HG03469 (cell line): ENCODE data around the gene COL9A3.

Experiments
- ATAC-seq: cut with Tn5 transposase; IDR thresholded peaks from one replicate; pipeline ENCODE4 v1.9.1; 2021; ENCODE audit warnings: mild to moderate bottlenecking, moderate library complexity, moderate number of reproducible peaks; ENCODE audit not compliant: unreplicated experiment

COL9A3 gene

DNA sequence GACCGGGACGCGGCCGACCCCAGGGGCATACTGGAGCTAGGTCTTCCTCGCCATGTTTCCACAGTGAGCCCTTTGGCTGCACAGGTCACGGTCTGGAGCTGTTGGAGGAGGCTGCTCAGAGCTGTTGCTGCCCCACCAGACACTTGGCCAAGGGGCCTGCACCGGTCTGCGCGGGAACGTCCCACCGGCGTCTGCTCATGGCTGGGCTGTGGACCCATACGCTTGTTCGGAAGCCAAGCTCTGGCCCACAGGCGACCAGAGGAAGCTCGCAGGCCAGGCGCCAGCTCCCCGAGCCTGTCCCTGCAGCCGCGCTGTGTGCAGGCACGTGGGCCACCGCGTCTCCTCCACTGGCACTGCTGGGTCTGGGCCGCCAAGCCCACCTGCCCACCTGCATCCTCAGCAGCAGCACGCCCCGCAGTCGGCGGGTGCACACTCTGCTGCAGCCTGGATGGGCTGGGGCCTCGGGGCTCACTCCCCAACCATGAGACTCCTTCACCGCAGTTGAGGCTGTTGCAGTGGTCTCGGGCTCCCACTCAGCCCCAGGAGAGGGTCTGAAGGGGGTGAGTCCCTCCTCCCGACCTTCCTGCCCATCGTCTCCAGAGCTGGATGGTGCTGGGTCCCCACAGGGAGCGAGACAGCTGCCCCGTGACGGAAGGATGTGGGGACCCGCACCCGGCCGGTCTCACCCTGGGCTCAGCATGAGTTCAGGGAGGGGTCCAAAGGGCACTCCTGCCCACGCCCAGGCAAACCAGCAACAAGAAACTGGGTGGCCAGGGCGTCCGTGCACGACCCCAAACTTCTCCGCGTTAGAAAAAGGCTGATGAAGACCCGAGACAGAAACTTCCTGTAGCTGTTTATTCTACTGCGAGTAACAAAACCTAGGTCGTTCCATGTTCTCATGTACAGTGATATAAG is 60.3 kb downstream of the COL9A3 start:
- no peak for ATAC-seq

DNA sequence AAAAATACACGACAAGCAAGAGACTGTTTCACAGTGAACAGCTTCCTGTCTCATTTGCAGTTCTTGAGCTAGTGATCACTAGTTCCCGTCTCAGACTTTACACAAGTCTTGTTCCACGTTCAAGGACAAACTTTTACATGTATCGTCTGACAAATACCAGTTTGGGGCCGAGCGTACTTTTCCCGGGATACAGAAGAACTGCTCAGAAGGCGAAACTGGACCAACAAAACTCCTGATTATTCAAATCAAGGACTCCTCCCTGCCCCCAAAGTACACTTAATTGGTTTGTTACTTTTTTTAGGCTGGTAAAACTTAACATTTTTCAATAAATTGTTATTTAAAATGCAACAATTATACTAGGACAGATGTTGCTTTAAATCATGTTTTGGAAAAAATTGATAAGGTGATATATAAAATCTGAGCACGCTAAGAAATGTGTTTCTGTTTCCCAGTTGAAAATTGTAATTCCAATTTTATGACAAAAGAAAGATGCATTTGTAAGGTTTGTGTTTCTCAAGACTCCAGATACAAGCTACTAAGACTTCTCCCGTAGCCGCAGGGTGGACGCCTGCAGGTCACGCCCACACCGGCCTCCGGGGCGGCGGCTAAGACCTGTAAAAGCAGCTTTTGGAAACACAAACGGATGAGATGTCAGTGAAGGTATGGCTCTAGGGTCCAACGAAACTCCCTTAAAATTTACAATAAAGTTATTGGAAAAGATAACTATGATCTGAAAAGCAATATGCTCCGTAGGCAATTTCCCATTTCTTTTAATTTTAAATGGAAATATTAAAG is 61.6 kb downstream of the COL9A3 start:
- ATAC-seq: no peak

DNA sequence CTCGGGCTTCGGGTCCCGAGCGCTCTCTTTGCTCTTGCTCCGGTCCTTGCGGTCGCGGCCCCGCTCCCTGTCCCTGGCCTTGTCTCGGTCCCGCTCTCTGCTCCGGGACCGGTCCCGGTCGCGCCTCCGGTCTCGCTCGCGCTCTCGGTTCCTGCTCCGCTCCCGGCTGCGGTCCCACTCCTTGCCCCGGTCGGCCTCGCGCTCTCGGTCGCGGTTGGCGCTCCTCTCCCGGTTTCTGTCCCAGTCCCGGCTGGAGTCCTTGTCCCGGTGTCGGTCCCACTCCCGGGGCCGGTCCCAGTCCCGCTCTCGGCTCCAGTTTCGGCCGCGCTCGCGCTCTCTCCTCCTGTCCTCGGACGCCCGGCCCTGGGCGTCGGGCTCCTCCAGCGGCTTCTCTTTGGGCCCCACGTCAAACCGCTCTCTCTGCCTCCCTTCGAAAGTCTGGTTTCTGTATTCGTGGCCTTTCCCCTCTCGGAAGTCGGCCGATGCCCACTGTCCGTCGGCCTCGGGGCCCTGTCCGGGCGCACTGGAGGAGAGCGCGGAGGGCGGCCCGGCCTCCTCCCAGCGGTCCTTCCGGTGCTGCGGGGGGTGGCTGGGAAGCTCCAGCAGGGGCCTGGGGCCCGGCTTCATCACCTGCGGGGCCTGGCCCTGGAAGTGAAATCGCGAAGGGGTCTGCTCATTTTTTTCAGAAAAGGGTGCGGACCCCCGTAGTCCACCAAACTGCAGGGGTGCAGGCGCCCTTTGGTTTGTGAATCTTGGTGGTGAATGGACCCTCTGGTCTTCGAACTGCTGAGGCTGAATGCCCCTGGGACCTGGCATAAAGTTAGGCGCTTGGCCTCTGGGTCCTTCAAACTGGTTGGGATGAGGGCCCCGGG is 62.7 kb downstream of the COL9A3 start:
- ATAC-seq: no peak

DNA sequence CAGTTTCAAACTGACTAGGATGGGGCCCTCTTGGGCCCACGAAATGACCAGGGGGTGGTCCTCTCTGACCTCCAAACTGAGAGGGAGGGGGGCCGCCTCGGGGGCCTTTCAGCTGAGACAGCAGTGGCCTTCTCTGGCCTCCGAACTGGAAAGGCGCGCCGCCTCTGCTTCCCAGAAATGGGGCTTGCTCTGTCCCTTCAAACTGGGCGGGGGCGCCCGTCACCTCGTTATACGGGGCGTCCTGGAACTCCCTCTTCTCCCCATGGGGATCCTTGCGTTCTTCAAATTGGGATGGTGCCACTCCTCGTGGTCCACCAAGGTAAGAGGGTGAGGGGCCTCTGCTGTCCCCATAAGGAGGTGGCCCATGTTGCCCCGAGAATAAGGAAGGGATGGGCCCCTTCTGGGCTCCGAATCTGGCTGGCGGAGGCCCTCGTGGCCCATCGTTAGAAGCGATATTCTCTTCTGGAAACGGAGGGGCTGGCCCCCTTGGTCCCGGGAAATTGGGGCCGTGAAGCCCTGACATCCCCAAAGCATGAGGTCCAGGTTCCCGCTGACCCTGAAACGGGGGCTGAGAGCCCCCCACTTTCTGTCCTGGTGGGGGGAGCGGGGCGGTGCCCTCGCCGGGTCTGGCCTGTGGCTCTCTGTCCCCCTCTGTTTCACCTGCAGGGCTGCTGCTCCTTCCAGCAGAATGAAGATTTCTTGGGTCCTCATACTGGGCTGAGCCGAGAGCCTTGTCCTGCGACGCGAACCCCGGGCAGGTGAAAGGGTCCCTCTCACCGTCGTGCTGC is 63.5 kb downstream of the COL9A3 start:
- no peak for ATAC-seq

DNA sequence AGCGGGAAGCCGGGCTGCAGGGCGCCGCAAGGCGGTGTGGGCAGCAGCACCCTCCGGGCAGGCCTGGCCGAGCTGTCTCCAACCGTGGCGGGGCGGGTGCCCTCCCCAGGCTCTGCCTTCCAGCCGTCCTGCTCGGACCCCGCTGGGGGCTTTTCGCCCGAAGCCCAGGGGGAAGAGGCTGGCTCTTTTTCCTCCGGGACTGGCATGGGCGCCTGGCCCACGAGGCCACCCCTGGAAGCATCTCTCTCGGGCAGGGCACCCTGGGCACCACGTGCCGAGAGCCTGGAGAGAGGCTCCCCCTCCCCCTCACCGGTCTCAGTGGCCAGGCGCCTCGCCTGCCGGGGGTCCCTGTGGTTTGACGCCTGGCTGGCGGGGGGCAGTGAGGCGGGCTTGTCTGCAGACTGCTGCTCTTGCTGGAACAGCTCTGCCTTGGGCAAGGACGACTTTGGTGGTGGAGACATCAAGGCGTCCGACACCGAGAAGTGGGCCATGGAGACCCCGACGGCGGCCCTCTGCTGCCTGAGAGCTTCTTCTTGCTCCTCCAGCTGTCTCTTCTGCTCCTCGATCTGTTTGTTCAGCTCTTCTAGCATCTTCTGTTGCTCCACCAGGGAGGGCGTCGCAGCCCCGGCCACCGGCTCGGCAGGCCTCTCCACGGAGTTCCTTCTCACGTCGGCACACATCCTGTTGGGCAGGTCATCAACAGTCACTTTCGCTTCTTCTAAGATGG is 64.2 kb downstream of the COL9A3 start:
- ATAC-seq: no peak

DNA sequence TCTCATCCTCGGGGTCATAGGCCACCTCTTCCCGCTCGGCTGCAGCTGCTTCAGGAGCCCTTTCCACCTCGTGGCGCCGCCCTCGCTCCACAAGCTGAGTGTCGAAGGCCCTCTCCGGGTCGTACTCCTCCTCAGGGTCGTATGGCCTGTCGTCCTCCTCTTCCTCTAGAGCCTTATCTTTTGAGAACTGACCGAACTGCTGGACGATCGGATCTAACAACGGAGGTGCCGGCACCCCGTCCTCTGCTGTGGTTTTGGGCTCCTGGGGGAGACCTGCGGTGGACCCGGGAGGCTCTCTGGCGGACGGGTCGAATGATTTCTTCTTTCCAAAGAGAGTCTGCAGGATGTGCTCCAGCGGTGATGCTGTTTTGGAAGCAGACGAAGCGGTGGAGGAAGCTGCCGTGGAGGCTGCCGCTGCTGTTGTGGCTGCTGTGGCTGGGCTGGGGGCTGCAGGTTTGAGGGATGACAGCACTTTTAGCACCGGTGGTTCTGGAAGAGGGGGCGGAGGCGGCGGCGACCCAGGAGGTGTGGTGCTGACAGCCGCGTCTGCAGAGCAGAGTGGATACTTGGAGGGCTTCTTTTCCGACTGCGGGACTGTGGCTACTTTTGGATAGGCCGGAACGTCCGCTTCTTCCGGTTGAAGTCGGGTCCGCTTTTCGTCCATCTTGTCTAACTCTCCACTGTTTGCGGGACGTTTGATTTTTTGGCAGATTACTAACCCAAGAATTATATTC is 65.0 kb downstream of the COL9A3 start:
- no peak for ATAC-seq

DNA sequence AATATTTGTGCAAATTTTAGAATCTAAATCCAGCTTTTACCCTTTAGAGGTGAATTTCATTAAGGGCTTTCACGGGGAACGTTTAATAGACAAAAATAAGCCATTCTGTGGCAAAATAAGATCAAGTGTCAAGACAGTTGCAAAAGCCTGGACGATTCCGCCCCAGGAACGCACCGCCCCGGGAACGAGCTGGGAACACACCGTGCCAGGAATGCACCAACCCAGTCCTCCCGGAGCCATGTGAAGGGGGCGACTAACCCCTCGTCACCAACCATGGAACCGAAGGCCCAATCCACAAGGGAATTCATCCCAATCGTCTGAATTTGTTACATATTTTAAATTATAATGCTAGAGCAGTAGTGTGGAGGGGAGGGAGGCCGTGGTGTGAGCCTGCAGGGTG is 65.6 kb downstream of the COL9A3 start:
- ATAC-seq: no peak

DNA sequence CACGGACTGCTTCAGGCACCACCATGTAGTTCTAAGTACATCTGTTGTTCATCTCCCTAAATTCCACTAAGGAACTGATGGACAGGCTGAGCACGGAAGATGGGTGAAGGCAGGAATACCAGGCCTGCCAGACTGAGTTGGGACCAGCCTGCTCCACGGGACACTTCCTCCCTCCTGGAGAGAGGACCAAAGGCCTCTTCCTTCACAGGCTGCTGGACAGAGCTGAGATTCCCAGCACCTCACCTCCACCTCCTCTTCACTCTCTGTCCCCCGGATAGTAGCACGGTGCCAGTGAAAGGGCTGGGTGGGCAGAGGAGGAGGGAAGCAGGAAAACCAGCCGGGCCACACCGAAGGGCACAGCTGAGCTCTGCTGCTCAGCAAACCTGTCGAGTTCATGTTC is 67.7 kb downstream of the COL9A3 start:
- no peak for ATAC-seq

DNA sequence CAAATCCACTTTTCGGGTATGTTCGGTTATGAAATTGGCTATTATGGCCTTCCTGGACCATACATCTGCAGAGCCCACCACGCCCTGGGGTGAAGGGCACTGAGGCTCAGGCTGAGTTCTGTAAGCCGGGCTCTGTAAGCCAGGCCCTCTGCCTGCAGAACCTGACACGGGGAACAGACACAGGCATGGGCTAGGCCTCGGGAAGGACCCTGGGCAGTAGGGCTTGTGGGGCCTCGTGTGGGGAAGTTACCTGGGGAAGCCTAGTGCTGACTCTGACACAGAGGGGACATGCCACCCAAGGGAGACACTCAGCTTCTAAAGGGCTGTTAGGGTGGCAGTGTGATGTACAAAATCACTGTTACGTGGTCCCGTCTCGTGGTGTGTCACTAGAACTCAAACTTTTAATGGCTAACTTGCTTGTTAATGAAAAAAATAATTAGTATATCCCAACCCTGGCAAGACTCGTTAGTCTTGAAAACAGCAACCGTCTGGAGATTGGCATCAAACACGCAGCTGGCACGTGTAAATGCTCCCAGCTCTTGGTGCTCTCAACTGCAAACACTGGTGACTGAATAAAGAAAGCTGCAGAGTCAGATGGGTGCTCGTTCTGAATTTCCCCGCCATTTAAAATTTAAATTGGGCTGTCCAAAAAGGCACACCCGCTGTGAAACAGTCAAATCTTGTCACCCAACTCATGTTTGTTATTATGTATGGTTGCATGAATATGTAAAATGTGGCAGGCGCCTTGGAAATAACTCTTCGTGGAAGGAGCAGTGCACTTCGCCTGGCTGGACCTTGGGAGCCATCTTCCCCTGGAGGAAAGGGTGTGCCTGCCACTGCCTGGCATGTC is 68.4 kb downstream of the COL9A3 start:
- no peak for ATAC-seq

DNA sequence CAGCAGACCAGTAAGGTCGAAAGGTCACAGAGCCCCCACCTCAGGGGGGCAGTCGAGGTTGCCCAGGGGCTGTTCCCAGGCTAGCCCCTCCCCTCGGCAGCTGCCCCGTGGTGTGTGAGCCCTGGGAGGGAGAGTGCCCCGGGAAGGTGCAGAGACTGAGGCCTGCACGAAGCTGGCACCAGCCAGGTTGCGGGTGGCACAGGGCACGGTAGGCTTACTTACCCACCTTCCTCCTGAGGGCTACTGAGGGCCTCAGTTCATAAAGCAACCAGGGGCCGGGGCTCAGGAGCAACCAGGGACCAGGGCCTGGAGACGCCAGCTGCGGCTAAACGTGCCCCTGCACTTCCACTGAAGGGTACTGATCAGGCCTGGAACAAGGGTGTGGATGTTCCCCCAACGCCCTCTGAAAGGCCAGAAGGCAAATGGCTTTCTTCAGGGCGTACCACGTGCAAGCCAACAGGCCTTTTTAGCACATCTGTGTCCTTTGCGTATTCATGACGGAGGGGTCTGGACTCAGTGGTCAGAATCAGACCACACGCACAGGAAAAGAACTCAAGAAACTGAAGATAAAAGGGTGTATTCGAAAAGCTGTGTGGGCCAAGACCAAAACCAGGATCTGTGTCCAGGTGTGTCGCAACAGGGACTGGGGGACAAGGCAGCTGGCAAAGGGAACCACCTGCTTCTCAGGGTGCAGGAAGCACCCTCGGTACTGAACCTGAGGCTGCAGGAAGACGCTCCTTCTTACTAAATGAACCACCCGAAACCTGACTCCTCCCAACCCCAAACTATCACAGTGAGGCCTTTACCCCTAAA is 69.3 kb downstream of the COL9A3 start:
- ATAC-seq: no peak

DNA sequence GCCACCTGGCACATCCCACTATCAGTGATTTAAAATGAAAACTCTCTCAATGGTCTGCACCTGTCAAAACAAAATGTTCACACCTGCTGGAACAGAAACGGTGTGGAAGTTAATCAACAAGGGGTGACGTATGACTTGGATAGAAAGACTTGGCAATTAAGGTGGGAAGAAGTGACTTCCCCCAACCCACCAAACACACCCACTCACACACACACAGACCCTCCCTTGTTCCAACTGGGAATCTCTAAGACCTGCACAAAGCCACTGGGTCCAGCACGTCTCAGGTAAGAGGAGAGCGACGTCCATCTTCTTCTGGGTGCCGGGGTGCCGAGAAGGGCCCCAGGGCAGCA is 69.8 kb downstream of the COL9A3 start:
- no peak for ATAC-seq

DNA sequence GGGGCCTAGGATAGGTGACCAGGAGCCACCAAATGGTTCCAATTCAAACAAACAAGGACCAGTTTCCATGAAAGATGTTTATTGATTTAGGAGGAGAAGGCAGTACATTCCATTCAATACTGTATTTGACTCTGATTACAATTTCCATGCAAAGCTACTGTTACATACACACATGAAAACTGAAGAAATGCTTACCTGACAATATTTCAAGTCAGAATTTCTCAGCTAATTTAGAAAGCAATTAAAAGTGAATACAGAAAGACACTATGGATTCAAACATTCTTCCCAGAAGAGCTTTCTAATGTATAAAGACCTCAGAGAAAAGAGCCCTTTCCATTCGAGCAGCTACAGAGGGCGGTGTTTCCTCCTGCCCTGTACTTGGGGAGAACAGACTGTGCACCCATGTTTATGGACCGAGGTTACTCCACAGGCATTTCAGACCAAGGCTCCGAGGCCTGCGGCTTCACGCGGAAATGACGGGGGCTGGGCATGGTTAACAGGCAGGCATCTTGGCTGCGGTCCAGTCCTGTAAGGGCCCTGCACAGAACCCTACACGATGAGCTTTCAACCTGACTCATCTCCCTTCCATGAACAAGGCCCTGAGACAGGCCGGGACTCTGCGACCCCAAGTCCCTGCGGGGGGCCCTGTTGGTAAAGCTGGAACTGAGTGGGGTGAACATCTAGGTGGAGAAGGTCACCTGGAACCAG is 70.5 kb downstream of the COL9A3 start:
- no peak for ATAC-seq

DNA sequence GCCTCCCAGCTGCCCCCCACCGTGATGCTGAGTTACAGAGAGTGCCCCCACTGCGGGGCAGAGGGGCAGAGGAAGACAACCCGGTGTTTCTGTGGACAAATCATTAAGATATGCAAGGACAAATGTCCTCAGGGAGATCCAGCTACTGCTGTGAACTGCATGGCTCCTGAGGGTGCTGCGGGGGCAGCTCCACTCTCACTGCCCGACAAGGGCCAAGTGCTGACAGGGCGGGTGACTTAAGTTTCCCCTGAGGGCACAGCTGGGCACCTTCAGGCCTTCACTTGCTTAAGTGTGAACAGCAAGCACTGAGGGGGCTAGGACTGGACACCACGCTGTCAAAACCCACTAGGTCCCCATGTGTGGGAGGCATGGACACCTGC is 71.0 kb downstream of the COL9A3 start:
- ATAC-seq: no peak

DNA sequence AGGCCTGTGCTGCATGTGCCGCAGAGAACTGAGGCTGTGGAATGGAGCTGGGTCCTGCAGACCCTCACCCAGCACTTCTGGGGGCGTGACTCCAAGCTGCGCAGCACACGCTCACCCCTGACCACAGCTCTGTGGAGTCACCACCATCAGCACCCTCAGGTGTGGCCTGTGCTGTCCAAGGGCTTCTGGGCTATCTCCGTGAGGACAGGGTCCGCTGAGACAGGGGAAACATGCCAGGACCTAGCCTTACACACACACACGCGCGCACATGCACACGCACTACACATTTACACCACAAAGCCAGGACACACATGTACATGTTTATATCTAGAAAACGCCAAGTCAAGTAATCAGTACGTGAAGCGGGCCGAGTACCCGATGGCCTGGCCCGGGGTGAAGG is 71.6 kb downstream of the COL9A3 start:
- no peak for ATAC-seq

DNA sequence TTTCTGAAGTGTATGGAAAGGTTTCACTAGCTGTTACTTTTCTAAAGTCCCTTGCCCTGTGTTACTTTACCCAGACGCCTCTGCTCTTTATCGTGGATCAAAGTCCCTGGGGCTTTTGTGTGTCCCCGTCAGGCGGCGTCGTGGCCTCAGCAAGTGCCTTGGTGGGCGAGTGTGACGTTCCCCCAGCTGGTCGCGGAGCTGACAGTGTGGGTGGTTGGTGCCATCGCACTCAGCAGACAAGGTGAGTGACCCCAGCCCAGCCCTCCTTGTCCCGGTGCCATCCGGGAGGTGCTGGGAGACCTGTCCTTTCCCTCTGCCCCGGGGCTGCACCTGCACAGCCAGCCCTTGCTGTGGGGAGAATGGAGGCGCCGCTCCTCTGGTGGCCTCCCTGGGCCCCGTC is 72.1 kb downstream of the COL9A3 start:
- no peak for ATAC-seq

DNA sequence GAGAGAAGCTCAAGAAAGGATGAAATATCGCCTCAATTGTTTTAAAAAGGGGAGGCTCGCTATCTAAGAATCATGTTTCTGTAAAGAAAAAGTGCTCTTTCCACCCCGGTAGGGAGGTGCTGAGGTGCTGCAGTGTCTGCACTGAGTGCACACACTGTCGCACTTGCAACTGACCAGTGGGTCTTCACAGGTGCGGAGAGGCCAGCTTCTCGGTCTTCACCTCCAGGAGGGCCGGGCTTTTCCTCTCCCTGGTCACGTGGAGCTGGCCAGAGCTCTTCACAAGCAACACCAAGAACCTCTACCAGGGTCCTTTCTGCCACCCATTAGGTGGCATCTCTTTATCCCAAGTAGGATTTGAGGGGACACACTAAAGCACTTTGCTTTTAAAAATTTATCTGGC is 72.6 kb downstream of the COL9A3 start:
- ATAC-seq: no peak

DNA sequence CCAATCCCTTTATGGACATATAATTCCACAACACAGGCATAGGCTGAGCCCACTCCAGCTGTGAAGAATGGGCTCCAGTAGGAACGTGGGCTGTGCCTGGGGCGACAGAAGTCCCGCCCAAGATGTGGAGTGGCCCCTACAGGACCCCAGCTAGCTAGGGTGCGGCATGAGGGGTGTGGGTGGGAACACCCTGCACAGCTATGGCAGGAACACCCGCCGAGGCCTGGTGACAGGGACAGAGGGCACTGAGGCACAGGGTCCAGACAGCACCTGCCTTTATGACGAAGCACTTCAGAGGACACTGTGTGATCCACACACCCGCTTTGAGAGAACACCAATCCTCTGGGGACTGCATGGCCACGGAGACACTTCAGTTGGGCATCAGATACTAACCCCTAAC is 73.0 kb downstream of the COL9A3 start:
- ATAC-seq: no peak
